KG1 (cell line): ENCODE results near the gene SARDH.
A peak's percentile ranks its signal among the peaks of the same experiment; 100 is the strongest.
"Not testable (repeated sequence)": the region's sequence is repeated elsewhere in the genome, so short reads cannot be mapped to it uniquely, and the experiment has no call there.

Experiments used
- DNase-seq: peaks from one replicate; lab custom pipeline; 2025; lab: John Stamatoyannopoulos, UW

SARDH gene

GRCh38 chr9:133632806-133633680, 105.1 kb downstream of the SARDH start:
- DNase-seq: no peak

- DNase-seq: no peak
These were observed 107.0 kb downstream of the SARDH start for GRCh38 chr9:133631111-133631510.

GRCh38 chr9:133629221-133630110, 108.7 kb downstream of the SARDH start:
- DNase-seq: no peak

DNA sequence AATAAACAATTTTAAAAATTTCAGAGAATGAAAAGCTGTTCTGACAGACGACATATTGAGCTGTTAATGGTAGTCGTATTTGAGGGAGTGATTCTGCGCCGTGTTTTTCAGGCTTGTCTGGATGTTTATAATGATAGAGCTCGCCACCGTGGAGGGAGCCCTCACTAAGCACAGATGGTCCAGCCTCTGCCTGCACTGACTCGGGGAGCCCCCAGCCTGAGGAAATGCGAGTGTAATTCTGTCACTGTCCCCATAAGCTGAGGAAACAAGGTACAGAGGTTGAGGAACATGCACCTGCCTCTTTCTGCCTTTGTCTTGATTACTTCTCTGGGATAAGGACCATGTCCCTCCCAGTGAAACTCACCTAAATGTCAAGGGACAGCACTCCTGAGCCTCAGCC, 109.4 kb downstream of the SARDH start:
- DNase-seq: no peak

DNA sequence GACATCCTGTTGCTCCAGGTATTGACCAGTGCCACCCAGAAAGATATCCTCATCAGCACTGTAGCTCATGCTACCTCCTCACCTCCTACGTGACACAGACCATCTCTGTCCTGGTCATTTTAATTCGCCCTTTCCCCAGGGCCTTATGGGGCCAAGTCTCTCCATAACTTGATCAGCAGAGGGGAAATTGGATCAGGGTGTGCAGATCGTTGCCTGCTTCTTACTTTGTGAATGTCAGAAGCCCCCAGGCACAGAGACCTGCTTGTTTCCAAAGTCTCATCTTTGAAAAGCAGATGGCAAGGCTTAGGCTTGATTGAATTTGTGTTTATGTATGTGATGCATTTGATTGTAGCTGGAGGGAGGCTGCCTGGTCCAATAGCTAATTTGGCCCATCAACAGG, 110.8 kb downstream of the SARDH start:
- no peak for DNase-seq

- DNase-seq: not testable (repeated sequence)
These were observed 112.1 kb downstream of the SARDH start for GRCh38 chr9:133626008-133626407.

- DNase-seq: no peak
These were observed 115.6 kb downstream of the SARDH start for GRCh38 chr9:133622555-133622954.

DNA sequence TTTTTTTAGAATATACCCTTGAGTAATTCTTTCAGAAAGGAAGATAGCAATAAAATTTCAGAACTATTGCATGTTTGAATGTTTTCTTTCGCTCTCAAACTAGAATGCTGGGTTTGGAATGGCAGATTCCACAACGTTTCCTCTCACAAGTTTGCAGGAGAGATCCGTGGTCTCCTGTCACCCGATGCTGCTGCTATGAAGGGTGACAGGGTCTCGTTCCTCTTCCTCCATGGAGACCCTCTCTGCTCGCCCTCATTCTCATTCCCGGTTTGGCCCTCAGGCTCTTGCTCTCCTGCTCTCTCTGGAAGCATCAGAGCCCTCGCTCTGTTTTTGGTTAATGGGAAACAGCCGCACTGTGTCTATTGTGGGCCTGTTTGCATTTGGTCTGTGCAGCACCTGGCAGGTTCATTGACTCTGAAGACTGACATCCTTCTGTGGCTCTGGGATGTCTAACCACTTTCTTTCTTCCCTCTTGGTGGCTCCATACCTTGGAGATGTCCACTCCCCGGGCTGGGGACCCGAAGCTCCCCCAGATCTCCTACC, 116.4 kb downstream of the SARDH start:
- DNase-seq: no peak

DNA sequence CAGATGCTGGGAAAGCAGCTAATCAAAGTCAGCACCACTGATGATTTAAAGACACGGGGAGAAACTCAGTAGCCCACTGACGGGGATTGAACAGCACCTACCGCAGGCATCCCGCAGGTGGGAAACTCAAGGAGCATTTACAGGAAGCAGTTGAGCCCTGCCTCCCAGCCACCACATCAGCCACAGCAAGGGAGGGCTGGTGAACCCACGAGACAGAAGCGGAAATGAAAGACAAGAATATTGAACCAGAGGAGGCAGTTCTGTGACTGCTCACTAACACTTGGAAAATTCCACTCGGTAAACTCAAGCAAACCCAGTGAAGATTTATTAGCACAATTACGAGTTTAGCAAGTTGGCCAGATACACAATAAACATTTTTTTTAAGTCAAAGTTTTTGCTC, 118.4 kb downstream of the SARDH start:
- DNase-seq: peak; percentile 1

- no peak for DNase-seq
These were observed 119.4 kb downstream of the SARDH start for GRCh38 chr9:133618726-133619125.

DNA sequence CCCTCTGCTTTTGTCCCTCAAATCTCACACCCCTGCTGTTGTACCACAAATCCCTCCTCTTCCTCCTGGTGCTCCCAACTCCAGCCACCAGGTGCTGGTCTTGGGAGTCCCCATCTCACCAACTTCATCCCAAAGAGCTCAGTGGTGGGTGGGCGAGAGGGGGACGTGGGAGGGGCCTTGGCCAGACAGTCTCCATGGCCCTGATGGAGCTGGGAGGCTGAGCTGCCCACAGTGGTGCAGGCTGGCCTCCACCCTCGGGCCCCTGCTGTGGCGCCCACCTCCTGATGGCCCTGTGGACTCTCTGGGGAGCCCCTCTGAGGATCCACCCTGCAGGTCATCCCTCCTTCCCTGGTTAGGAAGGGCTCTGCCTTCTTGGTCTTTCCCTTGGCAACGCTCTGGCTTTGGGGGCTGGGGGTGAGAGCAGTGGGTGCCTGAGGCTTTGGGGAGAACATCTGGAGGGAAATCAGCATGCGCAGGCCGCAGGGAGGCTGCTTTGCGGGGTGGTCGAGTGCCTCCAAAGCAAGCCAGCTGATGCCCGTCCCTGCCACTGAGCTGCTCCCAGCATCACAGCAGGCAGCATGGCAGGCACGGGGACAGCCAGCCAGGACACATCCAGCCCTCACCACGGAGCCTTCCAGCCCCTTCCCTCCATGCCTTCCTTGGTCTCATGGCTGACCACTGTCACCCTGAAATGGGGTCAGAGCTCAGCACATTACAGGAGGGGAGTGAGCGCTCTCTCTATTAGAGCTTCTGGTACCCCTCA, 121.3 kb downstream of the SARDH start:
- DNase-seq: no peak

DNA sequence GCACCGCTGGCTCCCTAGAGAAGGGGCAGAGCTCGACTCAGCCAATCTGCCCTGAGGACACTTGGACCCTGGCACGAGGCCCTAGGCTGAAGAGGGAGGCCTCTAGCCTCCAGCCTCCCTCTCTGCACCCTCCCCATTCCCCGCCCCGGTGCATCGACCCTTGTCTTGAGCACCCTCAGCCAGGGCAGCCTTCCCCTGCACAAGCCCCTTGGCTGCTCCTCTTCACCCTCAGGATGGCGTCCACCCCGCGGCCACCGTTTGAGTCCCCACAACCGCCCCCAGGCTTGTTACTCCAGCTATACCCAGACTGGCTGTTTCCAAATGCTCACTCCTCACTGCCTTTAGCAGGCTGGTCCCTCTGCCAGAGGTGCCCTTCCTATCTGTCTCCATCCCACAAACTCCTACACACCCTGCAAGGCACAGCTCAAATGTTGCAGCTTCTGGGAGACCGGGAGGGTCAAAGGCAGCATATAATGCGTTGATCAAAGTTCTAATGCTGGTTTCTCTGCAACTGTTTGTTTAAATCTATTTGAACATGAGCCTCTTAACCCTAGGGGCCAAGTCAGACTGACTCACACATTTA, 122.5 kb downstream of the SARDH start:
- DNase-seq: no peak

GRCh38 chr9:133615186-133615585, 123.0 kb downstream of the SARDH start:
- no peak for DNase-seq

DNA sequence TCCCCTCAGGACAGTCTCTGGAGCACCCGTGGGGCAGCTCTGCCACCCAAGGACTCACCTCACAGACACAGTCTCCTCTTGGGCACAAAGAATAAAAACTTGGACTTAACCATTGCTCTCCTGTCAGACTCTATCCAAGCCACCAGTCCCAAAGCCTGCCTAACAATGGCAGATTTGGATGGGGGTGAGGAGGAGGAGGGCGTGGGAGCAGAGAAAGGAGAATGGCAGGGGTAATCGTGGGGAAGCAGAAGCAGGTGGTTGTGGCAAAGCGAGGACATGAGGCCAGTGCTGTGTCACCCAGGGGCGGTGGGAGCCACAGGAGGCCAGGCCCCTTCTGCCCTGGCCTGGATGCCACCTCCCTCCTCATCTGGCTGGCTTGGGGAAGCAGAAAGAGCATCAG, 123.5 kb downstream of the SARDH start:
- no peak for DNase-seq

DNA sequence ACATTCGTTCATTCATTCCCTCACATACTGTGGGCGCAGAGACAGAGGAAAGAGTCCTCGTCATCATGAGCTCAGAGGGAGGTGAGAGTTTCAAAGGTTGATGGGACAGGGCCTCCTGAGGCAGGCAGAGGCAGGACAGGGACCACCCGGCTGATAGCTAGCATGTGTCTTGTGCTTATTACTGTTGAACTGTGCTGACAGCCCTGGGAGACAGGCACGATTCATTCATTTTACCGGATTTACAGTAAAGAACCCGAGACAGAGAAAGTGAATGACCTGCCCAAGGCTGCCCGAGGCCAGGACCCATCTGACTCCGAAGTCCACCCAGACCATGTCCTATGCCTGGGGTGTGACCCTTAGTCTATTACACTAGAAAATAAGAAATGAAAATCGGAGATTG, 124.1 kb downstream of the SARDH start:
- no peak for DNase-seq
